Stimulated activated CD8-positive, alpha-beta memory T cell treated with anti-CD3 and anti-CD28 coated beads, Interleukin-4, amount 100 ng/mL, for 4 hours (primary cell): ENCODE measurements around the gene SLC23A2.

Experiments
- DNase-seq, 2 donors: peaks; one replicate each; pipeline ENCODE4 v3.0.0-alpha.2; 2020; ENCODE audit warnings: low read depth in 2 of 2, low spot score in 1 of 2

The SLC23A2 gene

DNA sequence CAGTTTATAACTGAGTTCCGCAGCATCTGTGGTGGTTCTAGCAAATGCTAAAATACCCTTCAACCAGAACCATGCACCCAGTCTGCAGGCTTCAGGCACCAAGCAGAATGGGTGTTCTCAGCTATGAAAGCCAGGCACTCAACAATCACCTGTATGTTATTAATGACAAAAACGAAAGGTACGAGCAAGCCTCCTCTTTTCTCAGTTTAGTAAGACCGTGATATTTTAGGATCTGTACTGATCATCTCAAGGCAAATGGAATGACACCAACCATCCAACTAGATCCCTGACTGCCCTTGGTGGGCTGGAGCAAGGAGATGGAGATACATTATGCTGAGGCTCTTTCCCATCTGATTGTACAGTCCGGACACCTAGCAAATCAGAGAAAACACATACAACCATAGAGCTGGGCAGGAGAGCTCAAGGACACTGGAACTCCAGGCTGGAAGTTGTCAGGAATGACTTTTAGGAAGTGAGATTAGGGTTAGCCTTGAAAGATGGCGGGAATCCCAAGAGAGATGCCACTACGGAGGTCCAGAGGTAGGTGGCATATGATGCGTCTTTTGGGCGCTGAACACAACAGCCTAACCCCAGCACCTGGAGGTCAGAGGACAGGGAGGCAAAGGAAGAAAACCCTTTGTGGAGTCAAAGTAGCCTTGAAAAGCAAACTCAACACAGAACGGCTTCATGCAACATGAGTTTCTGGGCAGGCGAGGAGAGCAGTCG lies 33.4 kb downstream of the SLC23A2 start:
- no peak for DNase-seq

DNA sequence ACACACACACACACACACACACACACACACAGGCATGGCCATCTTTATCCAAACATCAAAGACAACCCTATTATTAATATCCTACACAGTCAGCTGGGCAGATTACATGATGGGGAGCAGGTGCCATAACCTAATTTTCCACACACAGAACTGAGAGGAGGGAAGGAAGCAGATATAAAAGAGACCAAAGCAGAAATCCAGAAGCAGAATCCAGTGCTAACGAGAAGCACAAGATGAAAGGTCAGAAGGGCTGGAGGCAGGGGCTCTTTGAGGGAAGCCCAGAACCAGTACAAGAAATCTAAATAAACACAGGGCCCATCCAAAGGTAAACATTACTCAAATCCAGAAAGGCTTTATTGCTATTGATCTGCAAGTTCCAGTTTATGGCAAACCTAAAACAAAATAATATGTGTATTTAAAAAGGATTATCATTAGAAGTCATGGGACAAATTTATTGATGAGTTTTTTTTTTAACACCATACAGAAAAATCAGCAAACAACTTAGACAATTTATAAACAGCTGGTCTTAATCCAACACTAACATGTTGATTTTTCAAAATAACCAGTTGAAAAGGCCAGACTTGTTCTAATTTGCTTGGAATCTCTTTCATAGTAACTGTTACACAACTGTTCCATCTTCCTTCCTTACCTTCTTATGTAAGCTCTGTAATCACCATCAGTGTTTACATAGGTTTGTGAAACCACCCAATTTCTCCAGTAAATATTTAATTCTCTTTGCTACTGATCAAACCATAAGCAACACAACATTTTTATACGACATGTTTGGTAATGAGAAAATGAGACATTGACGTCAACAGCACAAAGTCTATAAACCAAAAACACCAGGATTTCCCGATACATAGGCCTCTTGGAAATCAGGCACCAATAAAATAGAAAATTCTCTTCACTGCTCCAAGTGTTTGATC lies 34.2 kb downstream of the SLC23A2 start:
- DNase-seq = no peak

DNA sequence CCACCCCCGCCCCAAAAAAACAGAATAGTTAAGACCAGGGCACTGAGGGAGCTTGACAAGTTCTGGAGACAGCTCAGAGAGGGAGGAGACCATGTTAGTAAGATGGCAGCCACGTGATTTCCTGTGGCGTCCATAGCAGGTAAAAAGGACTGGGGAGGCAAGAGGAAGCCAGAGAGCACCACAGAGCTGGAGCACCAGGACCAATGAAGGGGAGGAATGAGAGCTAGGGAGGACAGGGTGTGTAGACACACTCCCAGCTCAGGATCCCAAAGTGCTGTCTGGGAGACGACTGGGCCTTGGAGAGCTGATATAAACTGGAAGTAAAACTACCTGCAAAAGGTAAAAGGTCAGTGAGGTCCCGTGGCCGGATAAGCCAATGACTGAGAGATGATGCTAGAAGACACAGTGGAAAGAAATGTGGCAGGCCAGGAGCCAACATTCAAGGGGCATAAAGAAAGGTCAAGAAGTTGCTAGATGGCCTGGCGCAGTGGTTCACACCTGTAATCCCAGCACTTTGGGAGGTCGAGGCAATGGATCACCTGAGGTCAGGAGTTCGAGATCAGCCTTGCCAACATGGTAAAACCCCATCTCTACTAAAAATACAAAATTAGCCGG lies 39.0 kb downstream of the SLC23A2 start:
- DNase-seq = no peak

DNA sequence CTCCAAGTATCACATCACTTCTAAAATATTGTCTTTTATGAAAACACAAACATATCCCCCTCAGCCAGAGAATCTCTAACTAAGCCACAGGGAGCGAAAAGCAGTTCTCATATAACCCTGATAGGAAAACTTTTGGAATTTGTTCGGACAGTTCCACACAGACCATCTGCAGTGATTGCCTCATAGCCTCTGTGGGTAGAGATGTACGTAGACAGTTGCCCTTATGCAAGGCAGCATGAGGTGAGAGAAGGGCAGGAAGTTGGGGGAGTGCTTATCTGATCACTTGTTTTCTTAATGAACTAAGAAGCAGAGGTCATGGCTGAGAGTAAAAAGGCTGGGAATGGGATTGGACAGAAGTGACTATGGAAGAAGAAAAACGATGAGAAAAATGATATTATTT lies 39.6 kb downstream of the SLC23A2 start:
- no peak for DNase-seq

DNA sequence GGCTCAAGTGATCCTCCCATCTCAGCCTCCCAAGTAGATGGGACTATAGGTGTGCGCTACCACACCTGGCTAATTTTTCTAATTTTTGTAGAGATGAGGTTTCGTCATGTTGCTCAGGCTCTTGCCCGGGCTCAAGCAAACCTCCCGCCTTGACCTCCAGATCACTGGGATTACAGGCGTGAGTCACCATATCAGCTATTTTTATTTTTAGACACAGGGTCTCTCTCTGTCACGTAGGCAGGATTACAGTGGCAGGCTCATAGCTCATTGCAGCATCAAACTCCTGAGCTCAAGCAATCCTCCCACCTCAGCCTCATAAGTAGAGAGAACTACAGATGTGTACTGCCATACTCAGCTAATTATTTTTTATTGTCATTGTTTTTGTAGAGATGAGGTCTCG lies 41.7 kb downstream of the SLC23A2 start:
- DNase-seq = no peak

DNA sequence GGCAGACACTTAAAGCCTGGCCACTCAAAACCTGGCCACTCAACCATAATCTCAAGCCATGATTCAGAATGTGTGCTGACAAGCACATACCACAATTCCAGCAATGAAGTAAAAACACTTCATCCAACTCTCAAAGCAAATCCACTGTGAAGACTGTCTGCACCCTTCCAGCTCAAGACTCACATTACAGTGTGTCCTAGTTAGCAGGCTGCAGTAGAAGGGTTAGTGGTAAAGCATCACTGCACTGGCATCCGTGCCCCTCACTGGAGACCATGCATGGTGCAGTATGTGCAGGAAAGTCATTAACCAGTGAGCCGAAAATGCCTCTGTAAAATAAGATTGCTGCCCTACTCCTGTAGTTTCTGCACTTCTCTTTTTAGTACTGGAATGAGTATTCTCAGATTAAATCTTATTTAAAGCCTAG lies 43.4 kb downstream of the SLC23A2 start:
- no peak for DNase-seq

DNA sequence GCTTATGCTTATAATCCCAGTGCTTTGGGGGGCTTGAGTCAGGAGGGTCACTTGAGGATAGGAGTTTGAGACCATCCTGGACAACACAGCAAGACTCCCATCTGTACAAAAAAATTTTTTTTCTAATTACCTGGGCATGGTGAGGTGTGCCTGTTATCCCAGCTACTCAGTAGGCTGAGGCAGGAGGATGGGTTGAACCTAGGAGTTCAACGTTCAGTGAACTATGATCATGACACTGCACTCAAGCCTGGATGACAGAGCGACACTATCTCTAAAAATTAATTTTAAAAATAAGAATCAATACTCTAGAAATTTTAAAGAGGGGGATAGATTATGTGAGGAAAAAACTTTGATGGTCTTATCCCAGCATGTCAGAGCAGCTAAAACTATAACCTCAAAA lies 44.1 kb downstream of the SLC23A2 start:
- DNase-seq = no peak

DNA sequence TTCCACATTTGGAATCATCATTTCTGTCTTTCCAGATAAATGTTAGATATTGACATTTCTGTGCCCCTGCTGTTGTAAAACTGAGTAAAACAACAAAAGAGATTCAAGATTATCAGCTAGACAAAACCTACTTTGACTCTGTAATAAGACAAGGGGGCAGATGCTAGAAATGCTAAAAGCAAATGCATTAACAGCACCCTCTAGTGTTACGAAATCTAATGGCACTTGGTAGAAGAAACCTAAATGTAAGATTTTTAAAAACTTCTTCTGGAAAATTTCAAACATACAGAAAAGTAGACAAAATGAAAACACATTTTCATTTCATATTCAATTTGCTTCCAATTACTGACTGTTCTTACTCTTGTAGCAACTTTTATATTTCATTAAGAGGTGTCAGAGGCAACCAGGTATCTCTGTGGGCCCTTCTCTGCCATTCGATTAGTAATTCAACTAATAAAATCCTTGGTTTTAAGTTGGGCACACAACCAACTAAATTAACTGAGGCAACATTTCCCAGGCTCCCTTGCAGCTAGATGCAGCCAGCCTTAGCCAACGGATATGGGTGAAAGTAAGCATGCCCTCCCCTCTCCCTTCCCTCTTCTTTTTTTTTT lies 45.0 kb downstream of the SLC23A2 start:
- DNase-seq = no peak

DNA sequence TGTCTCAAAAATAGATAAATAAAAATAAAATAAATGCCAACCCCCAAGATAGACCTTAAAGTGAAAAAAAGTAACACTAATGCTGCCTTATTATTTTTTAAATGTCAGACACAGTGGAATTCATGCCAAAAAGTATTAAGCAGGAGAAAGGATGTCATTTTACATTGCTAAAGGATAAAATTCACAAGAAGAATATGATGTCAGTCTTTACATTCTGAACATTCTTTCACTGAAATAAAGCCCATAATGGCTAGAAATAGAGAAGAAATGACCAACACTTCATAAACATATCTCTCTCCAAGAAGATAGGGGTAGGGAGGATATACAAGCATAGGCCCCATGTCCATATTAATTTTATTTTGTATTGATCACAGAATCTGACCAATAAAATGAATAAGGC lies 47.4 kb downstream of the SLC23A2 start:
- DNase-seq = no peak

DNA sequence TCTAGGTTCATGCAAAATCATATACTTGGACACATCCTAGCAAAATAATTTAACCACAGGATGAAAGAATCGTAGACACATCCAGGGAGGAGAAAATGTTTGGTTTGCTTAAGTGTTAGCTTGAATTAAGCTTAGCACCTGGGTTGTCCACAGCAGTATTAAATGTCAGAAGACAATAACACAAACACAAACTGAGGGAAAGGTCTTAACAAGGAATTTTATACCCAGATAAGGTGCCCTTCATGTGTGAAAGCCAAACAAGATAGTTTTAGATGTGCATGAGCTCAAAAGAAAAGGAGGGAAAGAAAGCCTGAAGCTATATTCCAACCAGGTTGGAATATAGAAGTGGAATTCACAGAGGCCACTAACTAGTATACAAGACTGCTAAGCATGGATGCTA lies 49.1 kb downstream of the SLC23A2 start:
- no peak for DNase-seq

DNA sequence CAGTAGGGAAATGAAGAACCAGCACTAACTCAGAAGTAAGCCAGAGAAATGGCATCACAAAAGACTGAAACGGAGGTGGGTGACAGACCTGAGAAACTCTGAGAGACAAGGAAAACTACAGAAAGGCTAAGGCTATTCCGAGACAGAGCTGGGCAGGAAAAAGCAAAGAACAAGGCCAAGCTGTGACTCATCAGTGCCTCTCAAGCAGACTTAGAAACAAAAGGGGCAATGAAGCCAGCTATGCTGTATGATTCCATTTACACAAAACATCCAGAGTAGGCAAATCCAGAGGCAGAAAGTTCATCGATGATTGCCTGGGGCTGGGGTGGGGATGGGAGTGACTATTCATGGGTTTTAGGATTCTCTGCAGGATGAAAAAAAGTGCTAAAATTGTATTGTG lies 50.0 kb downstream of the SLC23A2 start:
- DNase-seq = no peak

DNA sequence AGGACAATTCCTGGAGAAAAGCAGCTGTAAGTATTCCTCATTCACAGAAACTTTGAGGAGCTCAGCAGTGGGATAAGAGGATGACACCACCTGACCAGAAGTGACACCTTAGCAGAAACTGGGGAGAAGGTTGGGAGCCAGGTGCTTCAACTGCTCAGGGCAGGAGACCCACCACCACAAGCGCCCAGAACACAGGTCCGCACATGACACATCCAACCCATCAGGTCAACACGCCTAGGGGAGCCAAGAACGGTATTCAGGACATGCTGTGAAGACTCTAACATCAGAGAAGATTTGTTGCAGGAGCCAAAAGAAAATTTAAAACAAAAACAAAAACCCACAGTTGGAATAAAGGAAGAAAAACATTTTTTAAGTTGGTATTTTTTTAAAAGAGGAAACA lies 50.5 kb downstream of the SLC23A2 start:
- DNase-seq = no peak

DNA sequence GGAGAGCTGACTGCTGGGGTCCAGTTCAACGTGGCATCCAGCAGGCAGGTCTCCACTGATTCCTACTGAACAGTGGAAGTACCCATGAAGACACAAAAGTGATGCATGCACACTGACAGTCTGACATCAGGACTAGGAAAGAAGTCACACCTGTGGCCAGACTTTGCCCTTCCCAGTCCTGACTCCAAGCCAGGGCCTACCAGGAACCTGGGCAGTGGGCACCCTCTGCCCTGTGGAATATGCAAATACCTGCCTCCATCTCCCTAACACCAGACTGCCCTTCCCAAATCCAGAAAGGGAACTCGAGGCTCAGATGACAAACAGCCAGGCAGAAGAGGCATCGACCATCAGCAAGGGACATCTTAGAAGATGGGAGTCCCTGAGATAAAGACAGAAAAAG lies 50.9 kb downstream of the SLC23A2 start:
- no peak for DNase-seq

DNA sequence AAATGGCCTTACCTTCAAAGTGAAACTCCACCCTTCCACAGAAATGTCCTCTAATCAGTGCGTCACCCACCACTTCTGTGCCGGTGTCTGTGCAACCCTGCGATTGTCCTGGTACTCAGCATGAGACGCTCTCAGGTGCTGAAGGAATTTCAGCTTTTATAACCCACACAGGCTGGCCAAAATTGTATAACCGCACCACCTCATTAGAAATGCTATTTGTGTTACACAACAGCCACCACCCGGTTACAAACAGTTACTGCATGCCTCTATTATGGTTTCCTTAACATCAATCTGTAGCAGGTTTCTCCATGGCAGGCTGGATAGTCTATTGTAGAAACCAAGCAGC lies 51.5 kb downstream of the SLC23A2 start:
- no peak for DNase-seq

DNA sequence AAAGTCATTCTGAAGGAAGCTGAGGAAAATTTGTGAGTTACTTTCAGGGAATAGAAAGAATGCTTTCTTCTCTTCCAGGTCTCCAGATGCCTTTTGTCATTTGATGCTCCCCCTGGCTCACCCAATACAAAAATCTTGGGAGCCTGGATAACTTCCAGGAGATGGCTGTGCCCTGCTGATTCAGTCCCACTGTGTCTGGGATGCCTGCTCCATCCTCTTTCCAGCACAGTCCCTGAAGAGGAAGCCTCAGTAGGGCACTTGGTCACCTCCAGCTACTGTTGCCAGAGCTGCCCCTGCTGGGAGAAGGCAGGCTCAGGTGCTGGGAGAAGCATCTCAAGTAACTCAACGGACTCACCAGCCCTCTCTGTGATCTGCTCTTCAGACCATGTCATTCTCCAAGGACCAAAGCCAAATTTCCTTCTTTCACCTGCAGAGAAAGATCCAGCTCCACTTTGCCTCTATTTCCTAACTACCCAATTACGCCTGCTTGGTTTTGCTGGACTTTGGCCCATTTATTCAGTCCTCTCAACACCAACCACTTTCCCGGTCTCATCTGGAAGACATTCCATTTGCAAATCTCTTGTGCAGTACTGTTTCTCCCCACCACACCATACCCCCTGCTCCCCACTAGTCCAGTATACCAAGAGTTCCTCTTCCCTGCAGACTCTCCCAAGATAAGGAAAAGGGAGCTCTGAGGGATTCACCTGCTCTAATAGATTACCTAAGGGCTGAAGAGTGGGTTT lies 53.3 kb downstream of the SLC23A2 start:
- no peak for DNase-seq

DNA sequence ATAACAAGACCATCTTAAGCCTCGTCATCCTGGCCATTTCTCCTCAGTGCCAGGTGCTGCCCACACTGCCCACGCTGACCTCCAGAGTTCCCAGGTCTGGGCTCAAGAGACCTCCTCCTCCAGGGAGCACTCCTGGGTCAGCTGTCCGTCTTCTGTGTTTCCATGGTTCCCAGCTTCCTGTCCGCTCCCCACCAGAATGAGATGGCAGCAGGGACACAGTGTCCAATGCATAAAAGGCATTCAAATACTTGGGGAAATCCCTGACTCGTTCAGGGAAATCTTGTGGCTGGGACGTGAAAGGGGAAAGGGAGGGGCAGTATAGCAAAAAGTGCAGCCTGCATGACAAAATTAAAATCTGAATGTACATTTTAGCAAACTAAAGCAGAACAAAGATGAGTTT lies 54.3 kb downstream of the SLC23A2 start:
- no peak for DNase-seq

DNA sequence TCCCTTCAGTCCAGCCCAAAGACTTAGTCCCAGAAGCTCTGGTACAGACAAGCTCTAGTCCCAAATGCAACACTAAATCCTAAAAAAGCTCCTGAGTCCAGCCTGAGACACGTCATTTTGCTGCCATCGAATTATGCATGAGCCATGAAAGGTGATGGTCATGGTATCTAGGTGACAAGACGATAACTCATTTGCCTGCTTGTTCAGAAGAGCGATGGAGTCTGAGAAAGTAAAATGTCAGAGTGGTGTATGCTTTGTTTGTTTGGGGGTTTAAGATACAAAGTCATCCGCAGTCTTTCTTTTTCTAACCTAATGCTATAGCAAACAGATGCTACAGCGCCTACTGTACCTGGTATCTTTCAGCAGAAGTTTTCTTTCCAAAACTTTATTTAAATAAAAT lies 54.7 kb downstream of the SLC23A2 start:
- DNase-seq = no peak

DNA sequence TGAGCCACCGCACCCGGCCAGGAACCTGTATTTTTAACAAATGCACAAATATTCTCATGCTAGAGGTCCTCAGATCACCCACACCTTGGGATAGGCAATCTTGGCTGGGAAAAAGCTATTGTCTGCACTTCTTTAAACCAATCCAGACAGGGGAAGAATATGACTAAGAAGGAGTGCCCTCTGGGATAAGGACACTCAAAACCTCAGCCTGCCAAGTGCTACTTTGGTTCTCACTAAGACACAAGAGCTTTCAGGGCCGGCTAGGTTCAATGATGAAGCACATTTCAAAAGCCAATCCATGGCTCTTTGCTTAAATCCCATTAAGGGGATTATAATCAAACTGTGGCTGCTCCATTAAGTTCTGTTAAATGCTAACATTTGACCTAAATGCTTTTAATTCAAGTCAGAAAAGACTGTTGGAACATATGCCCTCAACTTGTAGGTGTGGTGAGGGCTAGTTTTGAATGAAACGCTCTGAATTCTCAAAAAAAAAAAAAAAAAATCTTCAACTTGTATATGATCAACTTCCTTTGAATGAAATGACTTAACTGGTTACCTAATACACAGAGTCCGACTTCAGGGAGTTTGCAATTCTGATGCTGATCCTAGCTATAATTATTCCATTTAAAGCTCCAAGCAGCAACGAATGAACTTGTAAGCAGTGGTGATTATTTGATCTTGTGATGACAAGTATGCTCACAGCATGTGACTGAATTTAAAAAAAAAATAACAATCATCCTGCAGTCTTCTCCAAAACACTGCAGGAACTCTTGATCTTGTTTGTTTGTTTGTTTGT lies 56.6 kb downstream of the SLC23A2 start:
- no peak for DNase-seq

DNA sequence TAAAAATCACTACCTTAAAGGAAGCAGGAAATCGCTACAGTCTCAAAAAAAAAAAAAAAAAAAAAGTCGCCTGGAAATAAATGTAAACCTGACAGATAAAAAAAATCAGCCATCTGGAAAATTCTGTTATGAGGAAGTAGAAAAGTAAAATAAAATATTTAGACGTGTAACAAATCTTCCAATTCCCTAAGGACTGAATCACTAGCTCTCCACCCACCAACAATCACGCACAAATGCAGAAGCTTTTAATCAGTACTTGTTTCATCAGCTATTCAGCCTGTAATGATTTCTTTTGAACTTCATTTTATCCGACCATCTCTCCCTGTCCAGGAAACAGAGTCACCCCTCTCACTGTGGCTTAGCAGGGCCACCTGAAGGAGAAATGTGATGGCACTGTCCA lies 59.0 kb downstream of the SLC23A2 start:
- no peak for DNase-seq
